ENCODE results near the gene TDO2. TPM values are rescaled to one million over a fixed set of nuclear protein-coding genes. Genes with fewer than 3 reads are reported as not detected.

The TDO2 gene
- total and polyA plus RNA-seq, 2 donors (not counting 1 experiment from before 2014, with no cell fraction given): 0.26 to 1.5 TPM

GRCh38 chr4:155887847-155888570 lies 15.5 kb upstream of the TDO2 start:
- Histone ChIP-seq H3K4me2 (ENCODE audit: extremely low read depth, insufficient read depth, low read length) (no peak overlapping the region), H4K20me1 (ENCODE audit: control insufficient read depth, extremely low read depth, insufficient read depth, low read length) (no peaks in the 10 kb centered on the region), H3K4me3 (replicated peaks in 1 of 4; ENCODE audit: control extremely low read depth in 1 of 4, insufficient read depth in 1 of 4, low read depth in 3 of 4, low read length in 4 of 4) (no peak overlapping the region), H3K9me3 (ENCODE audit: control insufficient read depth, insufficient read depth, low read depth, low read length) (no peaks in the 10 kb centered on the region), H3K79me2 (ENCODE audit: control insufficient read depth, insufficient read depth, low read length) (no peaks in the 10 kb centered on the region), H2AFZ (ENCODE audit: low read length) (no peak overlapping the region), H3K4me1 (ENCODE audit: control insufficient read depth, extremely low read depth, insufficient read depth, low read length) (peaks cover 3% of the 10 kb centered on the region), H3K36me3 (ENCODE audit: control insufficient read depth, insufficient read depth, low read length) (no peaks in the 10 kb centered on the region), H3K27me3 (ENCODE audit: control insufficient read depth, insufficient read depth, low read length) (no peaks in the 10 kb centered on the region), H3K9ac (ENCODE audit: insufficient read depth, low read length) (no peak overlapping the region), H3K27ac (ENCODE audit: insufficient read depth, low read length) (no peak overlapping the region)
- DNase-seq (ENCODE audit: low read depth in 2 of 2): no peak
- TF ChIP-seq CTCF (conservative IDR thresholded peaks at IDR 0.05 in 1 of 2, IDR thresholded peaks at IDR 0.05 in 1 of 2; ENCODE audit: low read depth in 1 of 2, low read length in 2 of 2): no peak
- TF ChIP-seq EZH2 (IDR thresholded peaks at IDR 0.05; ENCODE audit: low read length, missing control alignments): no peak

- H3K4me2 ChIP-seq (ENCODE audit: extremely low read depth, insufficient read depth, low read length): no peak overlapping the region
Observed at GRCh38 chr4:155889031-155889793, 14.3 kb upstream of the TDO2 start.

More at GRCh38 chr4:155889031-155889793, 14.3 kb upstream of the TDO2 start:
- H4K20me1 ChIP-seq (ENCODE audit: control insufficient read depth, extremely low read depth, insufficient read depth, low read length): no peaks in the 10 kb centered on the region
- H3K27ac ChIP-seq (ENCODE audit: insufficient read depth, low read length): no peak overlapping the region
- no peak overlapping the region for H2AFZ ChIP-seq (ENCODE audit: low read length)
- H3K4me1 ChIP-seq (ENCODE audit: control insufficient read depth, extremely low read depth, insufficient read depth, low read length): peaks cover 3% of the 10 kb centered on the region
- no peaks in the 10 kb centered on the region for H3K36me3 ChIP-seq (ENCODE audit: control insufficient read depth, insufficient read depth, low read length)
- TF ChIP-seq EZH2 (IDR thresholded peaks at IDR 0.05; ENCODE audit: low read length, missing control alignments) (no peak), CTCF (conservative IDR thresholded peaks at IDR 0.05 in 1 of 2, IDR thresholded peaks at IDR 0.05 in 1 of 2; ENCODE audit: low read depth in 1 of 2, low read length in 2 of 2) (no peak)
- no peaks in the 10 kb centered on the region for H3K9me3 ChIP-seq (ENCODE audit: control insufficient read depth, insufficient read depth, low read depth, low read length)
- H3K27me3 ChIP-seq (ENCODE audit: control insufficient read depth, insufficient read depth, low read length): no peaks in the 10 kb centered on the region
- H3K9ac ChIP-seq (ENCODE audit: insufficient read depth, low read length): no peak overlapping the region
- H3K79me2 ChIP-seq (ENCODE audit: control insufficient read depth, insufficient read depth, low read length): no peaks in the 10 kb centered on the region
- H3K4me3 ChIP-seq (replicated peaks in 1 of 4; ENCODE audit: control extremely low read depth in 1 of 4, insufficient read depth in 1 of 4, low read depth in 3 of 4, low read length in 4 of 4): no peak overlapping the region
- DNase-seq (ENCODE audit: low read depth in 2 of 2): peak; percentile 93 to 97

Measured in fibroblast of lung (primary cell).